Measurements from ENCODE around the gene HSPA1L. TPM values are rescaled to one million over a fixed set of nuclear protein-coding genes. Genes with fewer than 3 reads are reported as not detected.

HSPA1L gene
- total and polyA plus RNA-seq, 2 donors (not counting 3 experiments of a cell fraction or from before 2014, with no cell fraction given) = 0.32 to 0.77 TPM

GRCh38 chr6:31782126-31782855, 32.8 kb downstream of the HSPA1L start:
- TF ChIP-seq EZH2 (IDR thresholded peaks at IDR 0.05; ENCODE audit: borderline replicate concordance, low read depth, low read length, severe bottlenecking) = no peak
- no peak for TF ChIP-seq CTCF (IDR thresholded peaks at IDR 0.05; ENCODE audit: extremely low read depth in 1 of 2, insufficient read depth in 1 of 2, low read depth in 1 of 2, low read length in 2 of 2)
- no peak for TF ChIP-seq MYC (IDR thresholded peaks at IDR 0.05; ENCODE audit: low read depth, low read length)
- no peak for TF ChIP-seq POLR2A (IDR thresholded peaks at IDR 0.05; ENCODE audit: low read depth, low read length)
- TF ChIP-seq JUN (IDR thresholded peaks at IDR 0.05; ENCODE audit: borderline replicate concordance, insufficient read depth, insufficient read length, low read depth) = no peak
- TF ChIP-seq MAX (IDR thresholded peaks at IDR 0.05; ENCODE audit: insufficient read depth, insufficient read length) = no peak
- TF ChIP-seq FOS (IDR thresholded peaks at IDR 0.05; ENCODE audit: borderline replicate concordance, insufficient read depth, low read length) = no peak
- TF ChIP-seq POLR2AphosphoS5 (IDR thresholded peaks at IDR 0.05; ENCODE audit: insufficient read depth, low read depth, low read length) = no peak
- no peak for TF ChIP-seq GATA2 (IDR thresholded peaks at IDR 0.05; ENCODE audit: insufficient read depth, insufficient read length, low read depth, low read length)
- Histone ChIP-seq H3K9ac (replicated peaks; ENCODE audit: extremely low read depth, insufficient read depth, low read length) (no peak overlapping the region), H3K9me3 (replicated peaks; ENCODE audit: control insufficient read depth, insufficient read depth, low read length) (no peaks in the 10 kb centered on the region), H3K4me3 (replicated peaks in 1 of 3; ENCODE audit: insufficient read depth in 1 of 3, low read depth in 1 of 3, low read length in 3 of 3) (no peak overlapping the region), H4K20me1 (replicated peaks; ENCODE audit: control insufficient read depth, extremely low read depth, insufficient read depth, low read length) (no peaks in the 10 kb centered on the region), H3K27me3 (ENCODE audit: control insufficient read depth in 2 of 2, insufficient read depth in 2 of 2, low read length in 2 of 2) (no peaks in the 10 kb centered on the region), H3K79me2 (ENCODE audit: control insufficient read depth, insufficient read depth, low read length) (no peaks in the 10 kb centered on the region), H3K4me1 (ENCODE audit: control insufficient read depth, extremely low read depth, insufficient read depth, low read length) (no peaks in the 10 kb centered on the region), H3K36me3 (ENCODE audit: control insufficient read depth in 2 of 2, extremely low read depth in 1 of 2, insufficient read depth in 2 of 2, low read length in 2 of 2) (peaks cover 8 to 46% of the 10 kb centered on the region in 2 experiments), H3K9me1 (replicated peaks; ENCODE audit: control insufficient read depth, extremely low read depth, insufficient read depth, low read length) (no peaks in the 10 kb centered on the region), H3K27ac (ENCODE audit: insufficient read depth, low read depth, low read length) (no peak overlapping the region), H3K4me2 (ENCODE audit: insufficient read depth, low read length) (no peak overlapping the region), H2AFZ (ENCODE audit: low read depth, low read length) (no peak overlapping the region)
- CTCF ChIA-PET = interaction anchor here (0.6 to 1.1 kb wide), 2 partner anchors 9 to 24 kb away, joined by 3 read pairs; partner anchors contain the start of gene LSM2
- dilution Hi-C loops (cut with MboI; ENCODE audit: extremely low pct_ligation_motif_present, low sequenced_read_pairs) = no loop called here
- intact Hi-C loops (cut with micrococcal nuclease) = no loop called here
- DNase-seq (ENCODE audit: low read depth, low spot score) = no peak
- POLR2A ChIA-PET = no interaction called here
- no peak for FAIRE-seq
- BruUV-seq (replicated peaks) = no TSS peak
